Measurements from ENCODE around the gene NBEAL2.

The NBEAL2 gene

GRCh38 chr3:47004369-47005211 is 25.1 kb downstream of the NBEAL2 start:
- Histone ChIP-seq H3K4me1 (ENCODE audit: control insufficient read depth in 1 of 2, insufficient read depth in 2 of 2, low read length in 2 of 2) (peaks cover 0 to 4% of the 10 kb centered on the region in 2 donors), H3K27ac (ENCODE audit: low read length) (no peak overlapping the region), H3K27me3 (ENCODE audit: low read depth, low read length) (no peaks in the 10 kb centered on the region), H3K36me3 (ENCODE audit: control insufficient read depth in 1 of 2, insufficient read depth in 2 of 2, low read length in 2 of 2) (peaks cover 25 to 67% of the 10 kb centered on the region in 2 donors), H3K4me3 (ENCODE audit: low read depth in 1 of 2, low read length in 2 of 2) (no peak overlapping the region), H3K9me3 (ENCODE audit: control insufficient read depth in 1 of 2, low read length in 2 of 2) (no peaks in the 10 kb centered on the region)

DNA sequence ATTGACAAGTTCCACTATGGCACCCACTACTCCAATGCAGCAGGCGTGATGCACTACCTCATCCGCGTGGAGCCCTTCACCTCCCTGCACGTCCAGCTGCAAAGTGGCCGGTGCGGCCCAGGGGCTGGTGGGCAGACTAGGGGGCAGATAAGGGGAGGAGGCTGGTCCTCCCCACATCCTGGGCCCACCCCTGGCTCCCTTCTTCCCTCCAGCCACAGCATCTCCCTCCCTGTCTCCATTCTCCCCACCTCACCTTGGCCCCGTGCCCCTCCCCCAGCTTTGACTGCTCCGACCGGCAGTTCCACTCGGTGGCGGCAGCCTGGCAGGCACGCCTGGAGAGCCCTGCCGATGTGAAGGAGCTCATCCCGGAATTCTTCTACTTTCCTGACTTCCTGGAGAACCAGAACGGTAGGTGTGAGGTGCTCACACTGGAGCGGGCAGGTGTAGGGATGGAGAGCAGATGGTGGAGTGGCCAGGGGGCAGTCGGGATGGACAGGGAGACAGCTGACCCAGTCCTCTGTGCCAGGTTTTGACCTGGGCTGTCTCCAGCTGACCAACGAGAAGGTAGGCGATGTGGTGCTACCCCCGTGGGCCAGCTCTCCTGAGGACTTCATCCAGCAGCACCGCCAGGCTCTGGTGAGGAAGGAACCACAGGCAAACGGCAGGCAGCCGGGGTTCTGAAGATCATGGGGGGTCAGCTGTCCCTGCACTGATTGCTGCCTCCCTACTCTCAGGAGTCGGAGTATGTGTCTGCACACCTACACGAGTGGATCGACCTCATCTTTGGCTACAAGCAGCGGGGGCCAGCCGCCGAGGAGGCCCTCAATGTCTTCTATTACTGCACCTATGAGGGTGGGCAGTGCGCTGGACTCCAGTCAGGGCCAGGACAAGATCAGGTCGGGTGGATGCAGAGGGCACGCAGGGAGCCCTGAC is 26.0 kb downstream of the NBEAL2 start:
- no peak overlapping the region for H3K4me3 ChIP-seq (ENCODE audit: low read depth in 1 of 2, low read length in 2 of 2)
- H3K27me3 ChIP-seq (ENCODE audit: low read depth, low read length): no peaks in the 10 kb centered on the region
- H3K27ac ChIP-seq (ENCODE audit: low read length): no peak overlapping the region
- H3K36me3 ChIP-seq (ENCODE audit: control insufficient read depth in 1 of 2, insufficient read depth in 2 of 2, low read length in 2 of 2): peaks cover 20 to 58% of the 10 kb centered on the region in 2 donors
- H3K9me3 ChIP-seq (ENCODE audit: control insufficient read depth in 1 of 2, low read length in 2 of 2): no peaks in the 10 kb centered on the region
- peaks cover 0 to 10% of the 10 kb centered on the region in 2 donors for H3K4me1 ChIP-seq (ENCODE audit: control insufficient read depth in 1 of 2, insufficient read depth in 2 of 2, low read length in 2 of 2)

DNA sequence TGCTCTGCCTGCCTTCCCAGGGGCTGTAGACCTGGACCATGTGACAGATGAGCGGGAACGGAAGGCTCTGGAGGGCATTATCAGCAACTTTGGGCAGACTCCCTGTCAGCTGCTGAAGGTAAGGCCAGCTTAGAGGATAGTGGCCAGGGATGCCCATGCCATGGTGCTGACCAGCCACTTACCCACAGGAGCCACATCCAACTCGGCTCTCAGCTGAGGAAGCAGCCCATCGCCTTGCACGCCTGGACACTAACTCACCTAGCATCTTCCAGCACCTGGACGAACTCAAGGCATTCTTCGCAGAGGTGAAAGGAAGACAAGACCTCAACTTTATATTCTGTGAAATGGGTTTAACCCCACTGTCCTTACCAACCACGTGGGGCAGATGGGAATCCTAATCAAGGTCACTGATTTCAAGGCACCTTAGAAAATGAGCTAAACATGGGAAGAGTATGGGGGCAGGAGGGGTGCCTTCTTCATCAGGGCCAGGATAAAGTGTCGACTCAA is 26.7 kb downstream of the NBEAL2 start:
- peaks cover 0 to 10% of the 10 kb centered on the region in 2 donors for H3K4me1 ChIP-seq (ENCODE audit: control insufficient read depth in 1 of 2, insufficient read depth in 2 of 2, low read length in 2 of 2)
- no peak overlapping the region for H3K4me3 ChIP-seq (ENCODE audit: low read depth in 1 of 2, low read length in 2 of 2)
- H3K27ac ChIP-seq (ENCODE audit: low read length): no peak overlapping the region
- no peaks in the 10 kb centered on the region for H3K27me3 ChIP-seq (ENCODE audit: low read depth, low read length)
- no peaks in the 10 kb centered on the region for H3K9me3 ChIP-seq (ENCODE audit: control insufficient read depth in 1 of 2, low read length in 2 of 2)
- peaks cover 17 to 51% of the 10 kb centered on the region in 2 donors for H3K36me3 ChIP-seq (ENCODE audit: control insufficient read depth in 1 of 2, insufficient read depth in 2 of 2, low read length in 2 of 2)

- H3K9me3 ChIP-seq (ENCODE audit: control insufficient read depth in 1 of 2, low read length in 2 of 2): no peaks in the 10 kb centered on the region
- peaks cover 13 to 43% of the 10 kb centered on the region in 2 donors for H3K36me3 ChIP-seq (ENCODE audit: control insufficient read depth in 1 of 2, insufficient read depth in 2 of 2, low read length in 2 of 2)
- no peak overlapping the region for H3K4me3 ChIP-seq (ENCODE audit: low read depth in 1 of 2, low read length in 2 of 2)
- no peaks in the 10 kb centered on the region for H3K27me3 ChIP-seq (ENCODE audit: low read depth, low read length)
- peaks cover 0 to 10% of the 10 kb centered on the region in 2 donors for H3K4me1 ChIP-seq (ENCODE audit: control insufficient read depth in 1 of 2, insufficient read depth in 2 of 2, low read length in 2 of 2)
- no peak overlapping the region for H3K27ac ChIP-seq (ENCODE audit: low read length)
Measured at GRCh38 chr3:47007001-47007400, 27.5 kb downstream of the NBEAL2 start.

- Histone ChIP-seq H3K27me3 (ENCODE audit: low read depth, low read length) (no peaks in the 10 kb centered on the region), H3K27ac (ENCODE audit: low read length) (no peak overlapping the region), H3K9me3 (ENCODE audit: control insufficient read depth in 1 of 2, low read length in 2 of 2) (no peaks in the 10 kb centered on the region), H3K4me1 (ENCODE audit: control insufficient read depth in 1 of 2, insufficient read depth in 2 of 2, low read length in 2 of 2) (peaks cover 0 to 10% of the 10 kb centered on the region in 2 donors), H3K36me3 (ENCODE audit: control insufficient read depth in 1 of 2, insufficient read depth in 2 of 2, low read length in 2 of 2) (peaks cover 13 to 41% of the 10 kb centered on the region in 2 donors), H3K4me3 (ENCODE audit: low read depth in 1 of 2, low read length in 2 of 2) (no peak overlapping the region)
Measured at GRCh38 chr3:47007482-47008233, 28.2 kb downstream of the NBEAL2 start.

DNA sequence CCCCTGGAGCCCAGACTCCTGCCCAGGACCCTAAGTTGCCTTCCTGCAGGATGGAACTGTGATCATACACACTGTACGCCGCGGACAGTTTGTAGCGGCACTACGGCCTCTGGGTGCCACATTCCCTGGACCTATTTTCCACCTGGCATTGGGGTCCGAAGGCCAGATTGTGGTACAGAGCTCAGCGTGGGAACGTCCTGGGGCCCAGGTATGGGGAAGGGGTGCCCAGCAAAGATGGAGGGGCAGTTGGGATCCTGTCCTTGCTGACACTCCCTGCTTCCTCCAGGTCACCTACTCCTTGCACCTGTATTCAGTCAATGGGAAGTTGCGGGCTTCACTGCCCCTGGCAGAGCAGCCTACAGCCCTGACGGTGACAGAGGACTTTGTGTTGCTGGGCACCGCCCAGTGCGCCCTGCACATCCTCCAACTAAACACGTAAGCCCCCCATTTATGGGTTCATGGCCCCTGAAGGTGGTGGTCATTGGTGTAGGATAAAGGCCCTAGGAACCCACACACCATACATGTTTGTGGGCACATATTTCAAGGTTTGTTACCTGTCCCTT is 28.8 kb downstream of the NBEAL2 start:
- H3K27ac ChIP-seq (ENCODE audit: low read length): no peak overlapping the region
- peaks cover 12 to 40% of the 10 kb centered on the region in 2 donors for H3K36me3 ChIP-seq (ENCODE audit: control insufficient read depth in 1 of 2, insufficient read depth in 2 of 2, low read length in 2 of 2)
- H3K9me3 ChIP-seq (ENCODE audit: control insufficient read depth in 1 of 2, low read length in 2 of 2): no peaks in the 10 kb centered on the region
- peaks cover 0 to 10% of the 10 kb centered on the region in 2 donors for H3K4me1 ChIP-seq (ENCODE audit: control insufficient read depth in 1 of 2, insufficient read depth in 2 of 2, low read length in 2 of 2)
- no peaks in the 10 kb centered on the region for H3K27me3 ChIP-seq (ENCODE audit: low read depth, low read length)
- H3K4me3 ChIP-seq (ENCODE audit: low read depth in 1 of 2, low read length in 2 of 2): peak overlapping the region in 1 of 2 donors; percentile 65

DNA sequence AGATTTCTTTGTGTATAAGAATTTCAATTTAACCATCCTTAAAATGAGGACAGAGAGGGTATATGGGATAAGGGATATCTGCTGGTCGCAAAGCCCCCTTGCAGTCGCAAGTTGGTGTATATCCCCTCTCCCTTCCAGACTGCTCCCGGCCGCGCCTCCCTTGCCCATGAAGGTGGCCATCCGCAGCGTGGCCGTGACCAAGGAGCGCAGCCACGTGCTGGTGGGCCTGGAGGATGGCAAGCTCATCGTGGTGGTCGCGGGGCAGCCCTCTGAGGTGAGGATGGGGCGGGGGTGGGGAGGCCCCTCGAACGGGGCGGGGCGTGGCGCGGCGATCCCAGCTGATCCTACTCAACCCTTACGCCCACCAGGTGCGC is 29.4 kb downstream of the NBEAL2 start:
- no peaks in the 10 kb centered on the region for H3K27me3 ChIP-seq (ENCODE audit: low read depth, low read length)
- peak overlapping the region in 1 of 2 donors; percentile 65 for H3K4me3 ChIP-seq (ENCODE audit: low read depth in 1 of 2, low read length in 2 of 2)
- H3K27ac ChIP-seq (ENCODE audit: low read length): no peak overlapping the region
- no peaks in the 10 kb centered on the region for H3K9me3 ChIP-seq (ENCODE audit: control insufficient read depth in 1 of 2, low read length in 2 of 2)
- H3K4me1 ChIP-seq (ENCODE audit: control insufficient read depth in 1 of 2, insufficient read depth in 2 of 2, low read length in 2 of 2): peaks cover 0 to 10% of the 10 kb centered on the region in 2 donors
- peaks cover 16 to 40% of the 10 kb centered on the region in 2 donors for H3K36me3 ChIP-seq (ENCODE audit: control insufficient read depth in 1 of 2, insufficient read depth in 2 of 2, low read length in 2 of 2)

DNA sequence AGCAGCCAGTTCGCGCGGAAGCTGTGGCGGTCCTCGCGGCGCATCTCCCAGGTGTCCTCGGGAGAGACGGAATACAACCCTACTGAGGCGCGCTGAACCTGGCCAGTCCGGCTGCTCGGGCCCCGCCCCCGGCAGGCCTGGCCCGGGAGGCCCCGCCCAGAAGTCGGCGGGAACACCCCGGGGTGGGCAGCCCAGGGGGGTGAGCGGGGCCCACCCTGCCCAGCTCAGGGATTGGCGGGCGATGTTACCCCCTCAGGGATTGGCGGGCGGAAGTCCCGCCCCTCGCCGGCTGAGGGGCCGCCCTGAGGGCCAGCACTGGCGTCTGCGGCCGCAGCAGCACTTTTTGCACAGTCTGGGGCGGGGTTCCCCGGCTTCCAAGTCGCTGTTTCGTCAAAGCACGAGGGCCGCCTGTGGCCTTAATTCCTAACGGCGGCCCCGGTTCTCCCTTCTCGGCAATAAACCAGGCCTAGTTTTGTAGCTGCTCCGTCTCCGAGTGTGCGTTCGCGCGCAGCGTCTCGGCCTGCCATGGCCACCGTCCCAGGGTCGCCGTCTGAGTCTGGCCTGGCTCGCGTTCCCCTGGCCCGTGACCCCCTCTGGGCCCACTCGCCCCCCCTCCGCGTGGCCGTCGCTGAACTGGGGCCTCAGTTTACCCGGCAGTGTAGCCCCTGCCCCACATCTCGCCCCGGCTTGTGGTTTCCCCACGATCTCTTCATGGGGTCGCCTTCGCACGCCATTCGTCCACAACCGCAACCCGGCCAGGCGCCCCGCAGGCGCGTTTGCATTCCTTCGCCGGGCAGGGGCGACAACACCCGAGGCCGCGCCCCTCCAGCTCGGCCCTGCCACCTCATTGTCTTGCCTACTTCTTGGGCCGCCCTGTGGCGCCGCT is 30.0 kb downstream of the NBEAL2 start:
- Histone ChIP-seq H3K9me3 (ENCODE audit: control insufficient read depth in 1 of 2, low read length in 2 of 2) (no peaks in the 10 kb centered on the region), H3K27me3 (ENCODE audit: low read depth, low read length) (no peaks in the 10 kb centered on the region), H3K4me1 (ENCODE audit: control insufficient read depth in 1 of 2, insufficient read depth in 2 of 2, low read length in 2 of 2) (peaks cover 0 to 10% of the 10 kb centered on the region in 2 donors), H3K4me3 (ENCODE audit: low read depth in 1 of 2, low read length in 2 of 2) (peak overlapping the region; percentile 39 to 65), H3K27ac (ENCODE audit: low read length) (no peak overlapping the region), H3K36me3 (ENCODE audit: control insufficient read depth in 1 of 2, insufficient read depth in 2 of 2, low read length in 2 of 2) (peaks cover 21 to 39% of the 10 kb centered on the region in 2 donors)

GRCh38 chr3:47010111-47010712 is 30.7 kb downstream of the NBEAL2 start:
- peak overlapping the region; percentile 39 to 65 for H3K4me3 ChIP-seq (ENCODE audit: low read depth in 1 of 2, low read length in 2 of 2)
- peaks cover 21 to 34% of the 10 kb centered on the region in 2 donors for H3K36me3 ChIP-seq (ENCODE audit: control insufficient read depth in 1 of 2, insufficient read depth in 2 of 2, low read length in 2 of 2)
- no peaks in the 10 kb centered on the region for H3K9me3 ChIP-seq (ENCODE audit: control insufficient read depth in 1 of 2, low read length in 2 of 2)
- no peaks in the 10 kb centered on the region for H3K27me3 ChIP-seq (ENCODE audit: low read depth, low read length)
- no peak overlapping the region for H3K27ac ChIP-seq (ENCODE audit: low read length)
- peaks cover 0 to 10% of the 10 kb centered on the region in 2 donors for H3K4me1 ChIP-seq (ENCODE audit: control insufficient read depth in 1 of 2, insufficient read depth in 2 of 2, low read length in 2 of 2)
